ENCODE results near the gene USP17L15. TPM values are rescaled to one million over a fixed set of nuclear protein-coding genes. Genes with fewer than 3 reads are reported as not detected.
A peak's percentile ranks its signal among the peaks of the same experiment; 100 is the strongest.
"Not testable (repeated sequence)": the region's sequence is repeated elsewhere in the genome, so short reads cannot be mapped to it uniquely, and the experiment has no call there.

USP17L15 gene
- total RNA-seq, 2 donors from 2014 or later, result not detected

DNA sequence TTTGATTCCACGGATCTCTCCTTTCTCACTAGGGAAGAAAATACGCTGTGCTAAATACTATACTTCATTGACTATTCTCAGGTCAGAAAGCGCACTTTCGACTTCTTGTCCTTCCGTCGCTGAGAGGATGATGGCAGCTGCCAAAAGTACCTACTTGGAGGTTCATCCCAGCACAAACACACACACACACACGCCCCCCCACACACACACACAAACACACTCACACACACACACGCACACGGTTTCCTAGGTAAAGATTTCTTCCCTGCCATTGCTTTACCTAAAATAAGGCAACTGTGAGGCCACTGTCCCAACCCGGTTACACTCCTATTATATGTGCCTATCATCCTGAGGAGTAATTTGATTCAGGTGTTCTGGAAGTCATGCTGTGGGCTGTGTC lies 37.5 kb downstream of the USP17L15 start:
- not testable (repeated sequence) for H3K9me3 ChIP-seq, H3K27ac ChIP-seq, H3K4me1 ChIP-seq, H3K36me3 ChIP-seq, H3K27me3 ChIP-seq, H3K4me3 ChIP-seq
- peak; percentile 82 for DNase-seq (ENCODE audit: low spot score)

Other genes starting within 250 kb of the USP17L15 start
- not detected for gene FAM90A26, start 64.0 kb upstream of the USP17L15 start, total RNA-seq
- not detected for gene USP17L10, start 23.7 kb upstream of the USP17L15 start, total RNA-seq
- gene USP17L11, start 19.0 kb upstream of the USP17L15 start, total RNA-seq, result not detected
- not detected for gene USP17L12, start 14.2 kb upstream of the USP17L15 start, total RNA-seq
- gene USP17L13, start 9.5 kb upstream of the USP17L15 start, total RNA-seq, result not detected
- not detected for gene USP17L17, start 9.5 kb downstream of the USP17L15 start, total RNA-seq
- gene USP17L18, start 14.2 kb downstream of the USP17L15 start, total RNA-seq, result not detected
- not detected for gene USP17L19, start 19.0 kb downstream of the USP17L15 start, total RNA-seq
- not detected for gene USP17L20, start 23.7 kb downstream of the USP17L15 start, total RNA-seq
- gene USP17L21, start 28.5 kb downstream of the USP17L15 start, total RNA-seq, result not detected
- not detected for gene USP17L22, start 33.2 kb downstream of the USP17L15 start, total RNA-seq
- not detected for gene USP17L24, start 90.8 kb downstream of the USP17L15 start, total RNA-seq
- not detected for gene USP17L25, start 95.5 kb downstream of the USP17L15 start, total RNA-seq
- not detected for gene USP17L26, start 100.3 kb downstream of the USP17L15 start, total RNA-seq
- not detected for gene USP17L5, start 105.0 kb downstream of the USP17L15 start, total RNA-seq
- gene USP17L27, start 109.8 kb downstream of the USP17L15 start, total RNA-seq, result not detected
- gene USP17L28, start 114.5 kb downstream of the USP17L15 start, total RNA-seq, result not detected
- not detected for gene USP17L29, start 119.3 kb downstream of the USP17L15 start, total RNA-seq
- gene USP17L30, start 128.7 kb downstream of the USP17L15 start, total RNA-seq, result not detected
- not detected for gene DEFB131A, start 210.0 kb downstream of the USP17L15 start, total RNA-seq